HK-2 (cell line): Measurements from ENCODE around the gene PDE3A.
"Not testable (repeated sequence)": the region's sequence is repeated elsewhere in the genome, so short reads cannot be mapped to it uniquely, and the experiment has no call there.

Source experiments
- DNase-seq: peaks from one replicate; pipeline ENCODE4 v3.0.0-alpha.2; 2018; ENCODE audit not compliant: unreplicated experiment

The PDE3A gene

DNA sequence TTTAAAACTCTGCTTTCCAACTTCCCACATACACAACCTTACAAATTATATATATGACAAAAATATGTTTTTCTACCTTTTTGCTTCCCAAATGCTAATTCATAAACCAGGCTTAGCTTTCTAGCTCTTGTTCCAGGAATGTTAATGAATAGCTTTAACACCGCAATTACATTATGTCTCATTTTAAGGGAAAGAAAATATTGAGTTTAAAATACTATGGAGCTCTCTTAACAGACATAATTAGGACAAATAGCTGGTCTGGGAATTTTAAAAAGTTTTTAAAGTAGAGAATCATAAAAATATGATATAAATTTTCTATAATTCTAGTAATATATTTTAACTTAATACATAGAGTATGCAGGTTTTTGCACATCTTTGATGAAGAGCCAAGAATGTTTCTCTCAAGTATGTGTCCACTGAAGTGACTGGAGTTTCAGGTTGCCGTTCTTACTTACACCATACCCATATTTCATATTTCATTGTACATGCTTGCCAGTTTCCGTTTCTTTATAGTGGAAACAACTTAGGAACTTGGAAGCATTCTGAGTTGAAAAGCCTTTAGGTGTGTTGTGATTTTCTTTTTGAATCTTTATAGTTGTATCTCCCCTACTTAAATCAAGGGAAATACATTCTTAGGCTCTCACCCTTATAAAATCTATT is 236.2 kb downstream of the PDE3A start:
- no peak for DNase-seq

DNA sequence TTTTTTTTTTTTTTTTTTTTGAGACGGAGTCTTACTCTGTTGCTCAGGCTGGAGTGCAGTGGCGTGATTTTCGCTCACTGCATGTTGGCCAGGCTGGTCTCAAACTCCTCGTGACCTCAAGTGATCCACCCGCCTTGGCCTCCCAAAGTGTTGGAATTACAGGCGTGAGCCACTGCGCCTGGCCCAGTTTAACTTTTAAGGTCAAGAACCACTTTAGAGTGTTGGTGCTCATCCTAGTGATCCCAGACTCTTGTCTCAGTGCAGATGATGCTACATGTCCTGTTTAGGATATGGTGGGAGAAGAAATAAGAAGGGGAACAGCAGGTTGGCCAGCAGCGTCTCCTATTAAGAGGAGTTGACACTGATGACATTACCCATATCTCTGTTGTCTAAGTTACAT is 246.7 kb downstream of the PDE3A start:
- not testable (repeated sequence) for DNase-seq

DNA sequence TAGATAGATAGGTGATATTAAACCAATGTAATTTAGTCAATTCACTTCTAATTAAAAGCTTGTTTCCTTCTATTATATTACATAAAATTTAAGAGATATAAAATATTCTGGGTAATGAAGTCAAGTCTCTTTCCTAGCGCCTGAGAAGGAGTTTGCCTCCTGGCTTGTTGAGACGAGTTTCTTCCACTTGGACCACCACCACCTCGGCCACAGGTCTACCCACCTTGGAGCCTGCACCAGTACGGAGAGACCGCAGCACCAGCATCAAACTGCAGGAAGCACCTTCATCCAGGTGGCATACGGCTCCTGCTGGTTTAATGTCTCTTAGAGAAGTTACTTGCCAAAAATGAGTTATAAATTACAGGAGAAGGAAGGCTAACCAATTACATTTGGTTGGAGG is 247.8 kb downstream of the PDE3A start:
- DNase-seq = no peak

DNA sequence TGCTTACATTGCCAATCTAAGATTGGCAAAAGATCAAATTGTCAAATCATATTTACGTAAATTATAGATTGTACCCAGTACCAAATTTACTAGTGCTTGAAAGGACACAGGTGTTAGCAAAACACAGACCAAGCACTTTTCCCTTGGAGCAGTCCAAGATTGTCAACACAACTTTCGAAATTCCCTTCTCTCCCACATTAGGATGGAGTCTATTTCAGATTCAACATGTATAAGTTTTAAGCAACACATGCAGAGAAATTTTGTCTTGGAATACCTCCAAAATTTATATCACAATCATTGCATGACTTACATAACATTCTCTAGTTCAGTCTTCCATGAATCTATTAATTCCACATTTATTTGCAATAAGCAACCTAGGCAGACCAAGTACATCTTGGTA is 251.9 kb downstream of the PDE3A start:
- no peak for DNase-seq

DNA sequence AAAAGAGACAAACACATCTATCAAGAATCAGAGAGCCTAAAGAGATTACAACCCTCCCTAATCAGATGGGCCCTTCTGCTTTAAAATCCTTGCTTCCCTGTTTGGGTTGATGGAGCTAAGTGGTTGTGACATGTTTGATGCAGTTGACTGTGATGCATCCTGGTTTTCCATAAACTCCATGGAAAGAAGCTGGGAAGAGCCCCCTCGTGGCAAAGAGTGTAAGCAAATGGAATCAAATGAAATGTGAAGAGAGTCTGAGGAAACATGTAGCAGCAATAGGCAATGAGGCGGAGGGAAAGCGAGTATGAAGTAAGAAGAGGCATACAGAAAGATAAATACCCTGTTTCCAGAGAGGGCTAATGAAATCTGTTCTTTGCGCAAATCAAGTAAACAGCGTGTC is 256.4 kb downstream of the PDE3A start:
- DNase-seq = no peak

DNA sequence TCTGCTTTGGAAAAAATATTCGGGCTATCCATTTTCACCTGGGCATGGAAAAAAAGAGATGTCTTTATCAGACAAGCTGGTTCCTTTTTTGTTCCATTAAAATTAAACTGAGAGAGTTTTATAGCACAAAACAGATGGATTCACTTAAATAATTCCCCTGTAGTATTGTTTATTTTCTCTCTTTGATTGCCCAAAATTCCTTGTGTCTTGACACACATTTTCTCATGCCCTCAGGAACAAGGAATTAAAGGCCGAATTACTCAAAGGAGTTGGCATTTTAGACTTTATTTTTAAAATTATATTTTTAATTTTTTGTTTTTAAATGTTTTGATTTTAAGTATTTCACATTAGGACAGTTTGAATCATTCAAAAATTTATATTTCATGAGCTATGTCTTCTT is 257.2 kb downstream of the PDE3A start:
- no peak for DNase-seq

DNA sequence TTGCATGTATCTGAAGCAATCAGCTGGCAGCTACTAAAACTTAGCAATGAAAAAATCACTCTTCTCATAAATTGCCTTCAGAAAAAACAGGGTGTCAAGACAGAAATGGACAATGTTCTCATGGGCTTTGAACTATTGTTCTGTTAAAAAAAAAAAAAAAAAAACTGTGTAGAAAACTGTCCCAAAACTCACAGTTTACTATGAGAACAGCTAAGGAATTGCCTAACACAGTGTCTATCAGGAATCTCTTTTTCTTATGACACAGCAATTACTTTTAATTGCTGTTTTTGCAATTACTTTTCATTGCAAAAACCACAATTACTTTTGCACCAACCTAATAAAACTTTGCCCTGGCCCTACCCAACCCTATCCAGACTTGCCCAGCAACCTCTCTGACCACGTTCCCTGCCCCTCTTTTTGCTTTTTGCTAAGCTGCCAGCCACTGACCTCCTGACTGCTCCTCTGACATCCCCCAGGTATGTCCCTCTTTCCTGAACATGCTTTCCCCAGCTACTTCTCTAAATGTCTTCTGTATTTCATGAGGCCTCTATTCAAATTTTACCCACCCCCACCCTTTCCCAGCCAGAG is 258.8 kb downstream of the PDE3A start:
- no peak for DNase-seq

DNA sequence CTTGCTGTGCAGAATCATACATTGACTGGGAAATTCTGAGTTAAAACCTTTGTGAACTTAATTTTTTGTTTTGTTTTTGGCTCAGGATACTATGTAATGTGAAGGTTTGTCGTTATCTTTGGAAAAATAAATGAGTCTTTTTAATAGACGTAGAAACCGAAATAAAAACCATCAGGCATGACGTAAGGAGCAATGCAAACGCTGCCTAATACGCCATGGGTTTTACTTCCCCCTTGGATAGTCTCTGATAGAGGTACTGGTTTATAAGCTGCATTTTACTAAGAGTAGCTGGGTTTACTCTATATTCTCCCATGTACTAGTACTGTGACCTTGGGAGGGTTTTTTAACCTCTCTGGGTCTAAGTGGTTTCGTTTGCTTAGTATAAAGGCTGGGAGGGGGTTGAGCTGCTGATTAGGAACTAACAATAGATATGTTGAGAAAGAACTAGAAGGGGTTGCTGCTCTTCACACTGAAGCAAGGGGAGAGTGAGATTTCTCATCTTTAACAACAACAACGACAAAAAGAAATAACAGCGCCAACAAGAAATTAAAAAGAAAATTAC is 260.0 kb downstream of the PDE3A start:
- no peak for DNase-seq

DNA sequence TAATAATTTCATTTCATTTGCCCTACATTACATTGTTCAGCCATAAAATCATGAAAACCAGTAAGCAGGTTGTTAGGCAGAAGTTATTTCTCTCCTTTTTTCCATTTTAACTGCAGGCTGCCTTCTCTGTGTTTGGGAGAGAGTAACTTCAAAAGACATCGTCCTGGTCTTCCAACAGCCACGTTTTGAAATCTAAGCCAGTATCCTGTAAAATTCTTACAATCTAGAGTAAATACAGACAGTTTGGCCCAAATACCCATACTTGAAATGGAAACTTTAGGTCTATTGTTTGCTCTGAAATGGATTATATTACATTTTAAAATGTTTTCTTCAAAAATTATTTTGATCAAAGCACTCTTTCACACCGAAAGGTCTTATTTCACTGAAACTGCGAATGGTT is 260.7 kb downstream of the PDE3A start:
- no peak for DNase-seq

DNA sequence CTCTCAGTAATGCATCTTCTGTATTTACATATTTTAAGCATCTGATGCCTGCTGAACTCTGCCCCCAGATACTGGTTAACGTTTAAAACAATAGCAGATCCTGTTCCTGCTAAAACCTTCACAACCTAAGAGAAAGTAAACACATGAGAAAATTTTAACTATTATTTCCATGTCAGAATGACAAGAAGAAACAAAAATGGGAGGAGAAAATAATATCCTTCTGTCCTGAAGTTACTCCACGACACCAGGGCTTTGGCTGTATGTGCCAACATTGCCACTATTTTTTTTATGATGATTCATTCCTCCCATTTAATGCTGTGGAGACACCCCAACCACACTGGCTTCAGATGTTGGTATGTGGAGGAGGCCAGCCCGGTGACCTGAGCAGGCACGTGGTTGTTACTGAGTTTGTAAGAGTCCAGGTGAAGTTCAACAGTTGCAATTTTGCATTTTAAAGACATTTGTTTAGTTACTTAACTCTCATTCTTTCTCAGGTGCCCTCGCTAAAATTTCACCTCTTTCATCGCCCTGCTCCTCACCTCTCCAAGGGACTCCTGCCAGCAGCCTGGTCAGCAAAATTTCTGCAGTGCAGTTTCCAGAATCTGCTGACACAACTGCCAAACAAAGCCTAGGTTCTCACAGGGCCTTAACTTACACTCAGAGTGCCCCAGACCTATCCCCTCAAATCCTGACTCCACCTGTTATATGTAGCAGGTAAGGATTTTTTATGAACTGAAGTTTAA is 261.2 kb downstream of the PDE3A start:
- no peak for DNase-seq

DNA sequence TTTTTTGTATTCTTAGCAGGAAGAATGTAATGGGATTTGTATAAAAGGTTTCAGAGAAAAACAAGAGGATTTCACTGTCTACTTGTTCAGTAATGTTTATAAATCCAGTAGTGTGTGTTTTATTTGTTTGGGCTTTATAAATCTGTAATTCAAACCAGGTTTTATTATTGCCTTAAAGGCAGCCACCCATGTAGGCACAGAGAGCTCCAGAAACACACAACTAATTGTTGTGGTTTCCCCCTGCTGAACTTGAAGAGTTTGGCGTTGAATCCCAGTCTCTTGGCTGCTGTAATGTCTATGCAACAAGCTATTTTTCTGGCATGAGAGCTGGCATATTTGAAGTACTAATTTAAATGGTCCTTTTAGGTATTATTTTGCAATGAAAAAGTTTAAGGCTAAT is 263.4 kb downstream of the PDE3A start:
- DNase-seq = no peak

DNA sequence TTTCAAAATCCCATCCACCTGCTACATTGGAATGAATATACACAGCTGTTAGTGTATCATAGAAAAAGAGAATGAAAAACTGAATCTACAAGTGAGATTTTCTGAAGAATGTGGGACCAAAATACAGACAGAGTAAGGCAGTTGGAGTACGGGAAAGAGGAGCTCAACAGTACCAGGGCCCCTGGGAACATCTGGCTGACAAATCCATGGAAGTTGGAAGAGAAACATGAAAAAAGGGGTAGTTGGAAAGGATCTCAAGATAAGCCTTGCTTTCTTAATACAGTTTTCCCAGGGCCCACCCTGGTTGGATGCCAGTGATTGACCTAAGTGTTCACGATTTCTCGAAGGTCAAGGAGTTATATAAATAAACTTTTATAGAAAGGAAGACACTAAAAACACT is 272.8 kb downstream of the PDE3A start:
- DNase-seq = no peak

DNA sequence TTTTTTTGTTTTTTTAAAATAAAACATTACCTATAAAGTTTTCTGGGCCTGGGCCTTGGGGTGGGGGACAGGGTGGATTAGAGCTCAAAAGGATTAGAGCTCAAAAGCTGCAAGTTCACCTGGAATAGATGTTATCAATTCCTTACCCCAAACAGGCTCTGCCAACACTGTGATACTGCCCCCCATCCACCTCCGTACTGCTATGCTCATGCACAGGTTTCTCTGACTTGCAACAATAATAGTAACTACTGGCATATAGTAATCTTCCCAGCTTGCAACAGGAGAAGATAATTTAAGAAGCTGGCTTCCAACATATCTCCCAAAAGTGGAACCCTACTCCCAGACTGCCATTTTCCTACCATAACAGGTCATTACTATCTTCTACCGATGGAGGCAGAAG is 275.5 kb downstream of the PDE3A start:
- DNase-seq = no peak

DNA sequence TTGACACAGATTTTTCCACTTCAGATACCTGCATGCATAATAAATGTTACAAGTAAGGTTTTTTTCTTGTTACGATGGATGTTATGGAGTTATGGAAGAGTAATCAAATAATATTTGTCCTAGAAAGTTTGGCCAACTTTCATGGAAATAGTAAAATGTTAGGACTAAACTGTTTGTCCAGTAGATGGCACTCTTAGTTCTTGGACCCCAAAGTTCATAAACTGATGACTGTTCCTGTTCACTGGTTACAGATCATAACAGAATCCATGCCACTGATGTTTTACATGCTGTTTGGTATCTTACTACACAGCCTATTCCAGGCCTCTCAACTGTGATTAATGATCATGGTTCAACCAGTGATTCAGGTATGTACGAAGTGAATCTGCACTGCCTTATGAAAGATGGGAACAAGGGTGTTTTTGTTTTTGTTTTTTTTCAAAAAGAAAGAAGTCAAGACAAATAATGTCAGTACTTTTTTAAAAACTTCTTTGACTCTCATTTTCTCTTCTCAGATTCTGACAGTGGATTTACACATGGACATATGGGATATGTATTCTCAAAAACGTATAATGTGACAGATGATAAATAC is 278.0 kb downstream of the PDE3A start:
- no peak for DNase-seq

DNA sequence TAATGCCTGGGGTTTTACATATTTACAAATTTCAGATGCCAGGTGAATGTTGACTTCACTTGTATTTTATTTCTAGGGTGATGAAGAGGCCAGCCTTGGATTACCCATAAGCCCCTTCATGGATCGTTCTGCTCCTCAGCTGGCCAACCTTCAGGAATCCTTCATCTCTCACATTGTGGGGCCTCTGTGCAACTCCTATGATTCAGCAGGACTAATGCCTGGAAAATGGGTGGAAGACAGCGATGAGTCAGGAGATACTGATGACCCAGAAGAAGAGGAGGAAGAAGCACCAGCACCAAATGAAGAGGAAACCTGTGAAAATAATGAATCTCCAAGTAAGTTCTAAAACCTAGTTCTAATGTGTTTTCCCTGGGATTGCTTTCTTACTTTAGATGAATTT is 285.5 kb downstream of the PDE3A start:
- no peak for DNase-seq

DNA sequence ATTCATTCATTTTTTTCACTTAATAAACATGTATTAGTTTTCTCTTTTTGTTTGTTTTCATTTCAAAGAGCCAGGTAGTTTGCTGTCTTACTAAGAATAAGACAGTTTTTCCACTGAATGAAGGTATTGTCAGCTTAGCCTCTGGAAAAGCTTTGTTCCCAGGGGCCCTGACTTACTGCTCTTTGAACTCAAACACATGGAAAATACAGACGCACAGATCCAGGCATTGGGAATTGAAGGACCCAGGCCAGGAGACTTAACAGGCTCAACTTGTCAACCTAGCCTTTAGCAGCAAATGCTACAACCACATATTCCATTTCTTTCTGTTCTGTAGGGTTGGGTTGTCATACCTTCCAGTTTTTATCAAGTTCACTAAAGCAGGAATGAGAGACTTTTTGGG is 288.3 kb downstream of the PDE3A start:
- DNase-seq = no peak

DNA sequence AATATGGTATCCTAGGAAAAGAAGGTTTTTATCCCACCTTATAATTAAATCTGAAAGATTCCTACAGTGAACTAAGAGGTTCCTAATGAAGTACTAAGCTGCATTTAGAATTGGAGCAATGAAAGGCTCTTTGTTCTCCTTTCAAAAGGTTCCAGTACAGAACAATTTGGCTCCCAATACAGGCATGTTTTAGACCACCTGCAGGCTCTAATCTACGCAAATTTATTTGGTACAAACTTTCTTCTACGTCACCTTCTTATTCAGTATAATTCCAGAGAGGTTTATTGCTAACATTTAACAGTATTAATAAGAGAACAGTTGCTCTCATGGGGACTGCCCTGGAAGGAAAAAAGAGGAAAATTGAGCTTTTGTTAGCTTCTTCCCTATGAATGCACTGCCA is 289.2 kb downstream of the PDE3A start:
- no peak for DNase-seq

DNA sequence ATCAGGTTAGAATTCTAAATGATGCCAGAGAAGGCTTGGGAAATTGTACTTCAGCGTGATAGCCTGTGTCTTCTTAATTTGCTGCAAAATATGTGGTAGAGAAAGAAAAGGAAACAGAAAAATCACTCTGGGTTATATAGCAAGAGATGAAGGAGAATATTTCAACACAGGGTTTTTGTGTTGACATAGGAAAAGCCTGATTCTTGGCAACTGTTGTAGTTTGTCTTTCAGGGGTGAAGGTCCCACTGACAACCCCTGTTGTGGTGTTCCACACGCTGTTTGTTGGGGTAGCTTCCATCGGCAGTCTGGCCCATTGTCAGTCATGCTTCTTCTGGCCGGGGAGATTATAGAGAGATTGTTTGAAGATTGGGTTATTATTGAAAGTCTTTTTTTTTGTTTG is 313.0 kb downstream of the PDE3A start:
- DNase-seq = no peak

DNA sequence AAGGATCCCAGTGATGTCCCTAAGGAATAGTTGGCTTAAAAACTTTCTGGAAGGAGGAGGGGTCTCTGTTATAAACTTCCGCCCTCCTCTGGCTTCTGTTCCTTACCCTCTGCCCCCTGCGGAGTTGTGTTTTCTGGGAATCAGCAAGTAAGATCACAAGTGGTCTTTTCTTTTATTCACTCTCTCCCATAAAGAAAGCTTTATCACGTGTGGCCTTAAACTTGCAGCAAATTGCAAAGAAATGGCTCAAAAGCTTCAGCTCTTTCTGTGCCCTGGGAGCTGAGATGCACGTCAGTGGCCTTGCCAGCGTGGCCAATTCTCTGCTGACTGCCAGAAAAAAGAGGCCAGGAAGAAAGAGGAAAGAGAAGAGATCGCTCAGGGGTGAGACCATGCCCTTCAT is 326.9 kb downstream of the PDE3A start, which contains the start of gene SLCO1C1:
Gene SLCO1C1, plus strand, starts transcription at position 101 of the 400 bp plus-strand sequence. CDS start 4,245 bp downstream, outside the sequence.
- DNase-seq = no peak

DNA sequence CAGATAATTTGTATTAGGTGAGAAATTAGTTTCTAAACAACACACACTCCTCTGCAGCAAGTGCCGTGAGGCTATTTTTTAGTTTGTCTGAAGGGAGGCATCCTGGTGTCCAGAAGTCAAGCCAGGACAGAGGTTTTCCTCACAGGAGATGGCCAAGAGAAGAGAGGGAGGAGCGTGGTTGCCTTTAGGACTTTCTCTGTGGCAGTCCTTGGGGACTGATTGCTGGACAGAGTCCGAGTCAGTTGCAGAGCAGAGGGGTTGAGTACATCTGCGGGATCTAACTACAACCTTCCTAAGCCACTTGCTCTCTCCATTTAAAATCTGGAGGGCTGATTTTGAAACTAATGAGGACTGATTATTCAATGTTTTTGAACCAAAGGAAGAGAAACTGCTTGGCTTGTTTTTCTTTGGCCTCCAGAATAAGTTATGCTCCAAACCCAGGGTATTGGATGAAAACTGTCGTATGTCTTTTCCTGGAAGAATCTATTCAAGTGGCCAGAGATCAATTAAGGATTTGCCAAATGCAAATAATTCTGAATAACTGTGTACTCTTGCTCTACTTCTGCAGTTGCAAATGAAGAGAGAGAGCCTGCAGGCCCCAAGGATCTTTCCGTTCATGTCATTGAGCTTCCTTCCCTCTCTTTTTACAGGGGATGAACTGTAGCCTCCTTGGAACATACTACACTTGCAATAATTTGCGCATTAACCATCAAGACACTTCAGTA is 328.0 kb downstream of the PDE3A start:
- no peak for DNase-seq

DNA sequence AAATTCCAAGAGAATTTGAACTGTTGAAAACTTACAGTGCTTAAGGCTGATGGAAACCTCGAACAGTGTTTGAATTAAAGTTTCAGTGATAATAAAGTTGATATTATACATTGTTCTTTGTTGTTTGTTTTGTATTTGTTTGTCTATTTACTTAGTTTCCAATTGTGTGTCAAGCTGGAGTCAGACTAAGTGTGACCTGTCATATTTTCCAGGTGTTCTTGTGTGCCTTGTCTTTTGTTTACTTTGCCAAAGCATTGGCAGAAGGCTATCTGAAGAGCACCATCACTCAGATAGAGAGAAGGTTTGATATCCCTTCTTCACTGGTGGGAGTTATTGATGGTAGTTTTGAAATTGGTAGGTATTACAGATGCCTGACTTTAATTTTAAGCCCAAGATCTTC is 332.8 kb downstream of the PDE3A start:
- DNase-seq = no peak

DNA sequence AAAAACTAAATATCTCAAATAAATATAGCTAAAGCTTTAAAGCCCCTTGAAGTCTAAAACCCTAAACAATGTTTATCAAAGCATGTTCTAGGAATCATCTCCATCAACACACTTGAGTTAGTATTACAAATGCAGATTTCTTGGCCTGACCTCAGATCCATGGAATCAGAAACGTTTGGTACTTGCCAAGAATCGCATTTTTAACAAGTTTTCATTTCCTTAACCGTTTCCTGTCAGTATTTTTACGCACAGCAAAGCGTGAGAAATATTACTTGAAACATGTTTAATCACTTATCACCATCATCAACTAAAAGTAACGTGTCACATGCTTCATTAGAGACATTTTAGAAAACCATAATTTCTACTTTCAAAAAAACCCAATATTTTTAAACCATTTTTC is 336.5 kb downstream of the PDE3A start:
- no peak for DNase-seq
